NT2/D1 (cell line): ENCODE results near the gene SCN8A.

ENCODE experiments used
- SUZ12 ChIP-seq: IDR thresholded peaks from 2 replicates; pipeline ENCODE4 v1.6.1; 2011; ENCODE audit not compliant: insufficient read length, insufficient read depth; ENCODE audit errors: extremely low read depth
- YY1 ChIP-seq: IDR thresholded peaks from 2 replicates; pipeline ENCODE4 v1.6.1; 2011; ENCODE audit not compliant: insufficient read length, insufficient read depth
- ZNF274 ChIP-seq: IDR thresholded peaks from 2 replicates; pipeline ENCODE4 v1.6.1; 2011; ENCODE audit warnings: mild to moderate bottlenecking, low read depth, low read length

DNA sequence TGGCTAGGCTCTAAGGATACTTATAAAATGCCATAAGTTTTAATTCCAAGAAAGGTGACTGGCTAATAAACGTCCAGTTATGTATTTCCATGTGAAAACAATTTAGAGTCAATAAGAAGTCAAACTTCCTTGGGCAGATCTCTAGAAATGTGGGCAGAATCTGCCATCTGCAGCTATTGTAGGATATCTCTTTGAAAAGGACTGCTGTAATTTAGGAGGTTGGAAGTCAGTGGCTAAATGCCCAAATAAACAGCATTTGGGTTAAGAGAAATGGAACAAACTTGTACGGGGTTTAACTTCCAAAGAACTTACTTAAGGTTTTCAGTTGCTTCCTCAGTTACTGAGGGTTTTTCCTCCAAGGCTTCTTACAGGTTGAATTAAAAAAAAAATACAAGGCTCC is 135.9 kb downstream of the SCN8A start:
- no peak for TF ChIP-seq YY1
- TF ChIP-seq ZNF274 = no peak
- TF ChIP-seq SUZ12 = no peak
